HG02678 (cell line): ENCODE data around the gene SATB2.

ENCODE experiments used
- ATAC-seq: cut with Tn5 transposase; IDR thresholded peaks from one replicate; pipeline ENCODE4 v1.9.1; 2021; ENCODE audit warnings: mild to moderate bottlenecking, moderate library complexity; ENCODE audit not compliant: unreplicated experiment

Gene SATB2

GRCh38 chr2:199457147-199458008, at the start of gene SATB2:
TSS of gene SATB2 (minus strand) at chr2:199457939. CDS start at chr2:199456037, 1,902 bp downstream.
- no peak for ATAC-seq

DNA sequence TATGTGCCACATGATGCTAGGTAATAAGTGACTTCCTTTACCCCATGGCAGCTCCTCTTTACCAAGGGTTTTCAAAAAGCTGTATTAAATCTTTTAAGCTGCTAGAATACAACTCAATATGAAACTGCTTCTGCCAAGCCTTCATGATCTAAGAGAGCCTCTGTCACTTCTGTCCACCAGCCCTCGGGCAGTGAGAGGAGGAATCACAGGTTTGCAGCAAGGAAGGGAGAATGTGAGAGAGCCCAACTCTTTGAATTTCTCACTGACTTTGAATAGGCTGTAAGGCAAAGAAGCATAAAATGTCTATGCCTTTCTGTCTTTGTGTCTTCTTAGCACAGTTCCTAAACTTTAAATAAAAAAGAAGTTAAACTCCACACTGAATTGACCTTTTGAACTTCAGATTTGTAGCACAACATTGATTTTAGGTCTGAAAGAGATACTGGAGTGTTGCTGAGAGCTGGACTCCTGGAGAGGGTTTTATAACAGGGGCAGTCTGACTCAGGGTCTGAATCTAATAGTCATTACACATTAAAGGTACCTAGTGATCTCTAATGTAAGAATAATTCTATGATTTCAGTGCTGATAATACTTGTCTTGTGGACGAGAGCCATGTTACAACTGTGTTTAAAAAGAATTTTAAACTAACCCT, 48.1 kb upstream of the SATB2 start:
- ATAC-seq: no peak

- no peak for ATAC-seq
Observed at GRCh38 chr2:199503148-199503547, 45.4 kb upstream of the SATB2 start.

DNA sequence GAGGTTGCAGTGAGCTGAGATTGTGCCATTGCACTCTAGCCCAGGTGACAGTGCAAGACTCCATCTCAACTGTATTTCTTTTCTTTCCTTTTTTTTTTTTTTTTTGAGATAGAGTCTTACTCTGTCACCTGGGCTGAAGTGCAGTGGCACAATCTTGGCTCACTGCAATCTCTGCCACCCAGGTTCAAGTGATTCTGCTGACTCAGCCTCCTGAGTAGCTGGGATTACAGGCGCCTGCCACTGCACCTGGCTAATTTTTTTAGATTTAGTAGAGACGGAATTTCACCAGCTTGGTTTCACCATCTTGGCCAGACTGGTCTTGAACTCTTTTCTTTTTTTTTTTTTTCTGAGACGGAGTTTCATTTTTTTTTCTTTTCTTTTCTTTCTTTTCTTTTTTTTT, 41.3 kb upstream of the SATB2 start:
- no peak for ATAC-seq

DNA sequence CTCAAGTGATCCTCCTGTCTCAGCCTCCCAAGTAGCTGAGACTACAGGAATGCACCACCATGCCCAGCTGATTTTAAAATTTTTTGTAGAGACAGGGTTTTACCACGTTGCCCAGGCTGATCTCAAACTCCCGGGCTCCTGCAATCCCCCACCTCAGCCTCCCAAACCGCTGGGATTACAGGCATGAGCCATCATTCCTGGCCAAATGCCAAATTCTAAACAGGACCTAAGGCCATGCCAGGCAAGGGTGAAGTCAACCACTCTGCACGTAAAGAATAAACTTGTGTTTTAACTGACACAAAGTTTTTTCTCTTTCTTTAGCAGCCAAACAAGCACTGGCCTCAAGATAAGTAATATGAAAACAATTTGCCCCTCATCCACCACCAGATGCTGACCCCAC, 37.4 kb upstream of the SATB2 start:
- ATAC-seq: no peak

- no peak for ATAC-seq
Observed at GRCh38 chr2:199490049-199490448, 32.3 kb upstream of the SATB2 start.

GRCh38 chr2:199488772-199489400, 31.1 kb upstream of the SATB2 start:
- ATAC-seq: no peak

- ATAC-seq: no peak
Observed at GRCh38 chr2:199485732-199486335, 28.1 kb upstream of the SATB2 start.

DNA sequence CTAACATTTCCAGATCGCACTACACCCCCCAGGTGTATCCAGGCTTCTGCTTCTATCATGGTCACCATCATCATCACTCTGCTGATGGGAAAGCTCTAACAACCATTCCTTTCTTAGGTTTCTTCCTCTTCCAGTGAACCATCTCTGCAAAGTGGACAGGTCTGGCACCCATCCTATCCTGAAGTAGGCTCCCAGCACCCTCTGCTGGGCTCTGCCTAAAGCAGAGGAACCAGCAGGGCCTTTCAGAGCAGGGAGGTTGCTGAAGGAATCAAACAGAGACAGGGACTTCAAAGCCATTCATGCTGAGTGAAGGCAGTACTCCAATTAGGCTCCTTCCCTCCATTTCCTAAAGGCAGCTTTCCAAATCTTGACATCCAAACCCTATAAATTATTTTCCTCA, 27.2 kb upstream of the SATB2 start:
- no peak for ATAC-seq

- ATAC-seq: no peak
Observed at GRCh38 chr2:199480966-199481365, 23.2 kb upstream of the SATB2 start.

GRCh38 chr2:199477277-199477834, 19.6 kb upstream of the SATB2 start:
- no peak for ATAC-seq

GRCh38 chr2:199471443-199472057, 13.8 kb upstream of the SATB2 start:
- peak; percentile 75 for ATAC-seq

GRCh38 chr2:199470672-199471442, 13.1 kb upstream of the SATB2 start:
- ATAC-seq: no peak

- no peak for ATAC-seq
Observed at GRCh38 chr2:199470361-199470671, 12.6 kb upstream of the SATB2 start.

DNA sequence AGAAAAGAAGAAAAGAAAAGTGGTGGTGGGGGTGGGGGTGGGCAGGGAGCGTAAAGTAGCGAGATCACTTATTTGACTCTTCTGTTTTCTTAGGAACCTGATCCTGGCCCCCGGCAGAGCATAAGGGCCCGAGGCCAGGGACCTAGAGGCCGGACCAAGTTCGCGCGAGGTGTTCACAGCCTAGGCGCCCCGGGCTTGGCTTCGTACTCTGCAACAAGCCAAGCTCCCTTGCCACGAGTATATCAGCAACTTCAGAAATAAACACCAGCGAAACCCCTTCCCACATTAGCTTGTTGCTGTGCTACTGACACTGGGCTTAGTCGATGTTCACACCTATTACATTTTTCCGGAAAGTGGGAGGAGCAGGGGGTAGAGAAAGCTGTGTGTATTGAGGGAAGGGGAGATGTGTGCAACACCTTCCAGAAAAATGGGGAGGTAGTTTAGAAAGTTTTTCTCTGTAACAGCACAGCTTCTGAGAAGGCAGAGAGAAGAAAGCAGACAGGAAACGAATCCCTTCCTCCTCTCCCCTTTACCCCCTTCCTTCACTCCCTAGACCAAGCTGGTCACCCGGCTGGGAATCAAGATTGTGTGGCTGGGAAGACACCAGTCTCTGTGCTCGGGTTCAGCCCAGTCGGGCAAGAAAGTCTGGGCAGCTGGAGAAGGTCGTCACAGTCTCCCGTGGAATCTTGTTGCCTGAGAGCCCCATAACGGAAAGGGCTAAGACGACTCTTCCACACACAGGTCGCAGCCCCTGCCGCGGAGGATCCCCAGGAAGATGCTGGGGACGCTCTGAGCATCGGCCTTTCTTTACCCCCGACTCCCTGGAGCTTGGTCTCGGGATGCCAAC, 12.0 kb upstream of the SATB2 start:
- no peak for ATAC-seq

DNA sequence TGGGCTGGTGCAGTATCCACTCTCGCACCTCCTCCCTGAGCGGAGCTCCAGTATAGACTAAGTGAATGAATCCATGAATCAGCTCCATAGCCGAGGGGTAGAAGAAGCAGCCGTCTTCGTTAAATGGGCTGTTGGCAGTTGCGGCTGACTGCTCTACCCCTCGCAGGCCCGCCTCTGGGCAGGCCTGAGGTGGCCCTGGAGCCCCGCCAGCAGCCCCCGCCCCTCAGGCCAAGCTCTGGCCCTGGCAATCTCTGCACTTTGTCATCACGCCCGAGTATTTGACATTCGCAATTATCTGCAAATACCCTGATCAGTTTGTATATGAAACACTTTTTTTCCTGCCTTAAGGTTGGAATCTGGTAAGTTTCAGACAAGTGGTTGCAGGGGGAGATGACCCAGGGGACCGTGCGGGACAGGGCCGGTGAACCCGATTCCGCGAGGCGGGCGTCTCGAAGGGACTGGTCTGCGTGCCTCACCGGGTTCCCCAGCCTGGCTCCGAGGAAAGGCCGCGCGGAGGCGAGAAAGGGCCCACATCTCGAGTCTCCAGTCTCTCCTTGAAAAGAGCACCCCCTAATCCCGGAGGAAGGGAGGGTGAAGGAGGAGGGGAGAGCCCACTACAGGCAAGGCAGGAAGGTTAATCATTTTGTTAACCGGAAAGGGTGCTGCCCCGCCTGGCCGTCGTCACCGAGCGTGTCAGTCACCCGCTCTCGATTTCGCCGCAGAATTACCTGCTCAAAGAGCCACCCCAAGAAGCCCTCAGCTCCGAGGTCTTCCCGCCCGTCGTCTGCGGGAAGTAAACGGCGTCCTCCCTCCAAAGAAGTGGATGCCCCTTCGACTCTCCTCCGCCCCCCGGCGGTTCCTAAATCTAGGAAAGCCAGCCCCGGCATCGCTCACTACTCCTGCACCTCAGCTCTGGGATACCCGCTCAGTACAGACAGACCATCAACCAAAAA, 11.1 kb upstream of the SATB2 start:
- ATAC-seq: no peak

DNA sequence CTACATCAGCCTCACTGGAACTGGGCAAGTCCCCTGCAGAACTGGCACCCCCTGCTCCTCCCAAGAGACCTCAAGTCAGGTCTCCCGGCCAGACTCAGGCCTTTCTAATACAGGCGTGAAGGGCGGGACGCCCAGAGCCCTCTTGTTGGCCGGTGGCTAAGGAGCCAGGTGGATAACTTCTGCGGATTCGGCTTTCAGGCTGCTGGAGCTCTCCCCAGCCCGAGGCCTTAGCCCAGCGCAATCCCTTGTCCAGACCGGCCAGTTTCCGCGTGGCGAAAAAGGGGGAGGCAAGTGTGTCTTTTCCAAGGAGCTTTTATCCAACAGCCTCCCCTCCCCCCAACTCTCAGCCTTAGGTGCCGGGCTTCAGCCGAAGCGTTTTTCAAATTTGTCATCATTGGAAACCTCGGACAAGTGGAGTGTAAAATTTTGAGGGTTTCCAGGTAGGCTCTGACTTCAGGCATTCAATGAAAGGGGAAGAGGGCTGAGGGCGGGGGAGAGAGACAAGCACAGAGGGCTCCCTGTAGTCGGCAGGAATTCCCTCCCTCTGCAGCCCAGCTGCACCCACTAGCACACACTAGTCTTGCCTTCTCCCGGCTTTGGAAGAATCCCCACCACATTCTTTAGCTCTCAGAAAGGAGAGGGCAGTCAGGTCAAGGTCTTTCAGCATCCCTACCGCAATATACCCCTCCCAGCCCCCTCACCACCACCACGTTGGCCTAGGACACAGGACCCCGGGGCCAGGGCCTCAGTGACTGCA, 9.5 kb upstream of the SATB2 start:
- no peak for ATAC-seq
